NCI-H1930 (cell line): ENCODE measurements around the gene SORCS2.

Source experiments
- DNase-seq, 2 experiments: peaks; one replicate each; lab custom pipeline; 2025; lab: John Stamatoyannopoulos, UW

Gene SORCS2

DNA sequence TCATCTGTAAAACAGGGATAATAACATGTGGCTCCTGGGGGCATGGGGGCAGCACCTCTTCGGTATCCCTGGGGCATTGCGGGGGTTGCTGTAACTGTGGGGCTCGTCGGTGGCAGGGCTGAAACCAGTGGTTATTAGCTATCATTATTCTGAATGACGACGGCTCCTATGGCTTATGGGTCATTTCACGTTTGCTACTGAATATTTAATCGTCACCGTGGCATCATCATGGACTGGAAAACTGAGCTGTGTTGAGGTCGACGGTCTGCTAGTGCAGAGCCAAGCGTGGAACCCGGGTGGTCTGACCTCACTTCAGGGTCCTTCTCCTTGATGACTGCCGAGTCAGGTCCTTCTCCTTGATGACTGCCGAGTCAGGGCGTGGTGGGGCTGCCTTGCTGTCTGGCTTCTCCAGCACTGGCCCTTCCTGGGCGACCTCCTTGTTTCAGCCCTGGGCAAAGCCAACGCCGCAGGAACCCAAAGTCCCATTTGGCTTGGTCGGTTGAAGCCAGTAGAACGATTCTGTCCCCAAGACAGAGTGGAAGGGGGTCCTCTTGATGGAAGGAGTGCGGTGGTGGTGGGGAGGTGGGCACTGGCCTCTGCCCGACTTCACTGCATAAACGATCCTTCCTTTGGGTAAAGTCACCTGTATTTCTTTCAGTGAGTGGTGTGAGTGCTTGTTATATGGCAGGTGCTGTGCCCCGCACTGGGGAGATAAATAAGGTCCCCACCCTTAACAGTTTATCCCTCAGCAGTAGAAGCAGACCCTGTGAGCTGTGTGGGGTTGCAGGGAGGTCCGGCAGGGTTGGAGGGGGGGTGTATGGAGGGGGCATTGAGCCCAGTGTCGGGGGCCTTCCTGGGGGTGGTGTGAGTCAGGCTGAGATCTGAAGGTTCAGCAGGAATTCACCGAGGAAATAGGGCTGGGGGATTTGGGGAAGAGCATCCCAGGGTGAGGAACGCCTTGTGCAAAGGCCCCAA is 201.6 kb downstream of the SORCS2 start:
- no peak for DNase-seq

DNA sequence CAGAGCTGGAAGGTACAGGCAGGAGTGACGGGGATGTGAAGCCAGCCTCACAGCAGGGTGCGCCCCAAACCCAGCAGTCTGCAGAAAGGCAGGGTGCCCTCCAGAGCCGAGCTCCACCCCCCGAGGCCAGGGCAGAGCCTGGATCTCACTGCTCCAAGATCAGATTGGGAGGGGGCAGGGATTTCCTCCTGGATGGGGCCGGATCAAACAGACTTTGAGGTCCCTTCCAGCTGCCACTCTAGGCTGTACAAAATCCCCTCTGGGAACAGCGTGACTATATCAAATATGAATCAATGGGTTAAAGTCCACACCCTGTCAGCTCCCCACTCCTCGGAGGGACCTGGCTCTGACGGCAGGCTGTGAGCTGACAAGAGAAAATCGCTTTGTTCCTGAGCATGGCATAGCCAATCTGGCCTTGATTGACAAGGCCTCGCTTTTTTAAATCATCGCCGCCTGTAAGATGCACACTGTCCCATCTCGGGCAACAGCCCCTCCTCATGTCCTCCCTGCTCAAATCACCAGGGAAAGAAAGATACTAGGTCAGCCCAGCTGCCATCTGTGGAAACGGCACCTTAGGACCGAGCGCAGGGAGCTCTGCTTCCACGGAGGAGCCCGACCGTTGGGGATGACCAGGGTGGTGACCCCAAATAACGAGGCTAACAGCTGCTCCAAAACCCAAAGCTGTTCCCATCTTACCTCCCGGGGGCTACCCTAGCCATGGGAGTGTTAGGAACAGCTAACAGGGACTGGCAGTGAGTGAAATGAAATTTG is 202.5 kb downstream of the SORCS2 start:
- DNase-seq: no peak

DNA sequence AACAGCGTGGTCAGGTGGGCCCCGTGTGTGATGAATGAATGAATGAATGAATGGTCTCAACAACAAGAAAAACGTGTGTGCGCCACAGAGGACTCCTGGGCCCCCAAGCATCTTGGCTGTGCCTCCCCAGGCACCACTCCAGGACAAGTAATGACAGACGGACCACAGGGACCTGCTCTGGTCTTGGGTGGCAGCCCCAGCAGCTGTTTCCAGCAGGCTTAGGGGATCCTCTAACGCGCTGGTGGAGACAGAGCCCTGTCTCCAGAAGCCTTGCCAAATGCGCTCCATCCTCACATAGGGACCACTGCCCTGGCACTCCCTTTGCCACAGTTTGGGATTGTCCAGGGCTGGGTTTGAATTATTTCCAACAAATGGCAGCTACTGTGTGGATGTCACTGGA is 203.3 kb downstream of the SORCS2 start:
- no peak for DNase-seq

- no peak for DNase-seq
Measured at GRCh38 chr4:7396186-7396910, 204.0 kb downstream of the SORCS2 start.

- DNase-seq: no peak
Measured at GRCh38 chr4:7397206-7398103, 205.1 kb downstream of the SORCS2 start.

GRCh38 chr4:7398104-7398423 is 205.7 kb downstream of the SORCS2 start:
- no peak for DNase-seq

- no peak for DNase-seq
Measured at GRCh38 chr4:7398788-7399439, 206.6 kb downstream of the SORCS2 start.

DNA sequence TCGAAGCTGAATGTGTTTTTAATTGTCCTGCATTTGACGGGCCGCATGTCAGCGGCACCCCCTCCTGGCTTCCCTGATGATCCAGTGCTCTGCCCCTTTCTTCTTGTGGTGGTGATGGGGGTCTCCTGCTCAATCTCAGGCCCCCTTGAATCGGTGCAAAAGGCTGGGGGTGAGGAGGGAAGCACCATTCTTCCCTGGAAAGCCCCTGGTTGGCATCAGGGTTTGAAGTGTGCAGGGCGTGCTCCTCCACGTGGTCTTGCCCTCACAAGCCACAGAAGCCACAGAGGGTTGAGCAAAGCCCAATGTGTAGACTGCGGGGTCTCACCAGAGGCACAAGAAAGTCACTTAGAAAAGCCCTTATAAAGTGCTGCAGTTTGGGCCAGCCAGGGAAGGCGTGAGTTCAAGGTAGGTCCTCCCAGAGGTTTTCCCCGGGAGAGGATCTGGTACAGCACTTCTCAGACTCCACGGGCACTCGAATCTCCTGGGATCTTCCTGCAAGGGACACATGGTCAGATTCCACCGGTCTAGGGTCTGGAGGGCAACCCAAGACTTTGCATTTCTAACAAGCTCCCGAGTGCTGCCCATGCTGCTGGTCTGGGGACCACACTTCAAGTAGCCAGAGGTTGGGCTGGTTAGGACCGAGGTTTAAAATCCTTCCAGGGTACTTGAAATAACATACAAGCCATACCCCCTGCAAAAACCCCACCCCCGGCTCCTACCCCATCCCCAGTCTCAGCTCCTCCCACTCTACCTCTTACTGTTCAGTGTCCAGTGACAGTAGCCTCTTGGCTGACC is 207.3 kb downstream of the SORCS2 start:
- no peak for DNase-seq

DNA sequence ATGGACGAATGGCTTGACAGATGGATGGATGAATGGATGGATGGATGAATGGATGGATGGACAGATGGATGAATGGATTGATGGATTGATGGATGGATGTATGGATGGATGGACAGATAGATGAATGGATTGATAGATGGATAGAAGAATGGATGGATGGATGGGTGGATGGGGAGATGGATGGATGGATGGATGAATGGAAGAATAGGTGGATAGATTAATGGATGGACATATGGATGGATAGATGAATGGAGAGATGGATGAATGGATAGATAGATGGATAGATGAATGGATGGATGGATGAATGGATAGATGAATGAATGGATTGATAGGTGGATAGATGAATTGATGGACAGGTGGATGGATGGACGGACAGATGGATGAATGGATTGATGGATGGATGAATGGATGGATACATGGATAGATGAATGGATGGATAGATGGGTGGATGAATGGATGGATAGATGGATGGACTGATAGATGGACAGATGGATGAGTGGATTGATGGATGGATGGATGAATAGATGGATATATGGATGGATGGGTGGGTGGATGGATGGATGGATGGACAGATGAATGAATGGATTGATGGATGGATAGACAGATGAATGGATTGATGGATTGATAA is 208.4 kb downstream of the SORCS2 start:
- no peak for DNase-seq

DNA sequence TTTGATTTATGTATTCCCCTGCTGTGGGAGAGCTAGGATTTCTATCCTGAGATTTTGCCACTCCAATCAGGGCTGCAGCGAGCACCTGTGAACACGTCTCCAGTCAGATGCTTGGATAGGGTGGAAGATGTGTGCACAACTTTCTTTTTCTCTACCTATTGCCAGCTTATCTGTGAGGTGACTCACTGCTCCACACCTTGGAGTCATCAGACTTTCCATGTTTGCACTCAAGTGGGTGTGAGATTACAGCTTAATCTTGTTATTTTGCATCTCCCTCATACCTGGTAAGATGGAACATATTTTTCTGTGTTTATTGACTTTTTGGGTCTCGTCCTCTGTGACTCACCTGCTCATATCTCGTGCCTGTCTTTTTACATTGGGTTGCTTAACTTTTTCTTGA is 210.2 kb downstream of the SORCS2 start:
- no peak for DNase-seq

- DNase-seq: no peak
Measured at GRCh38 chr4:7403001-7403400, 210.7 kb downstream of the SORCS2 start.

- DNase-seq: no peak
Measured at GRCh38 chr4:7408166-7408565, 215.8 kb downstream of the SORCS2 start.

GRCh38 chr4:7410446-7410845 is 218.1 kb downstream of the SORCS2 start:
- DNase-seq: no peak

DNA sequence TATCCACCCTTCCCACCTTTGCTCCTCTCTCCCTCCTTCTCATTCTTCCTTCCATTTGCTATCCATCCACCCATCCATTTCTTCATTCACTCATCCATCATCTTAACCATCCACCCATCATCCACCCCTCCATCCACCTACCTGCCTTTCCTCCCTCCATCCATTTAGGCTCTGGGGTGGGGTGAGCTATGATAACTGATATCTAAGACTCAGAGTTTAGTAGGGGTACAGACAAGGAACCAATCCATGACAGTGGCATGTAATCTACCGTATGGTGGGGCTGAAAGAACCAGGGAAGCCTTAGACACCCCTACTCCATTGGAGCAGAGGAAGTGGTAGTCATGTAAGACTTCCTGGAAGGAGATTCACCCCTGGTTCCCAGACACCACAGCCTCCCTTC is 219.2 kb downstream of the SORCS2 start:
- no peak for DNase-seq

- DNase-seq: no peak
Measured at GRCh38 chr4:7411896-7412553, 219.7 kb downstream of the SORCS2 start.

GRCh38 chr4:7412554-7412912 is 220.2 kb downstream of the SORCS2 start:
- no peak for DNase-seq

GRCh38 chr4:7414046-7414445 is 221.7 kb downstream of the SORCS2 start:
- no peak for DNase-seq

DNA sequence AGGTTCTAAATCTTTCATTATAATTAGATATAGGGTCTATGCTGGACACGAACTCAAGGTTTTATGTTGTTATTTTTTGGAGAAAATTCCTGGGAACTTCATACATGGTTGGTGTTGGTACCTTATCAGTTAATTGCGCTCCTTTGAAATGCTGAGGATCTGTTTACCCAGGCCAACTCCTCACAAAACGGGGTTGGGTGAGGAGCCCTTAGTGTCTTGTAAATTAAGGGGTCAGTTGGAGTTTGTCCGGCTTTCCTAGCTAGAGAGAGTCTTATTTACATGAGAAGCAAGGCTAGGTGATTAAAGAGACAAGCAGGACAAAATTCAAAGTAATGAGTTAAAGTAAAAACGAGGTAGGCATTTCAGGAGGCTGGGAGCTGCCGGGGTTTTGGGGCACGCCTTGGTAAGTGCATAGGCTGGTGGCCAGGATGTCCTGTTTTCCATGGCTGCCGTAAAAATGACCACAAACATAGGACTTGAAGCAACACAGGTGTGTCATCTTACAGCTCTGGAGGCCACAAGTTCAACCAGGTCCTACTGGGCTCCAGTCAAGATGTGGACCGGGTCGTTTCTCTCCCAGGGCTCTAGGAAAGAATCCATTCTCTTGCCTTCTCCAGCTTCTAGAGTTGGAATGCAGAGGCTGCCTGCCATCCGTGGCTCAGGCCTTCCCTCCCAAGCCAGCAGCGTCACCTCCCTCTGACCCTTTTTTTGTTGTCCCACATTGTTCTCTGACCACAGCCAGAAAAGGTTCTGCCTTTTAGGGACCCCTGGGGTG is 222.6 kb downstream of the SORCS2 start:
- no peak for DNase-seq
